Measurements from ENCODE around the gene APCDD1.

- no peak for TF ChIP-seq CTCF (IDR thresholded peaks at IDR 0.05; ENCODE audit: low read depth, low read length)
- no peak for TF ChIP-seq EZH2phosphoT487 (IDR thresholded peaks at IDR 0.05; ENCODE audit: low read depth)
Observed at GRCh38 chr18:10499230-10499629, 44.8 kb downstream of the APCDD1 start.
